K562 (cell line): Measurements from ENCODE around the gene LRRTM4.

Experiments
- CTCF ChIP-seq, 3 experiments: IDR thresholded peaks in 2 of 3; conservative IDR thresholded peaks in 1 of 3; 2 replicates each; pipeline ENCODE4 v1.5.1; 2011 to 2012; ENCODE audit warnings: low read length in 3 of 3, mild to moderate bottlenecking in 3 of 3, control low read depth in 2 of 3, improper control_type of control experiment in 1 of 3, inconsistent platforms in 1 of 3, low read depth in 1 of 3, mixed read lengths in 1 of 3, moderate library complexity in 1 of 3; ENCODE audit not compliant: insufficient read depth in 2 of 3
- KDM5B ChIP-seq: fragments of 200-600 bp; sonication (generic); IDR thresholded peaks from 2 replicates; pipeline ENCODE4 v1.6.1; 2012; ENCODE audit warnings: low read depth, mild to moderate bottlenecking, moderate library complexity, low read length, control low read depth, inconsistent platforms; ENCODE audit not compliant: insufficient replicate concordance
- RBM22 ChIP-seq: fragments of 200-400 bp; formaldehyde crosslinking; IDR thresholded peaks from 2 replicates; pipeline ENCODE4 v1.6.1; 2018; ENCODE audit warnings: low read length, low read depth; ENCODE audit not compliant: poor library complexity, severe bottlenecking
- RFX5 ChIP-seq: IDR thresholded peaks from 2 replicates; pipeline ENCODE4 v1.6.1; 2011; ENCODE audit warnings: low read depth, mild to moderate bottlenecking, improper control_type of control experiment, low read length
- SMAD3 ChIP-seq: fragments of 450-650 bp; formaldehyde crosslinking; conservative IDR thresholded peaks from 2 replicates; pipeline ENCODE4 v1.4.0; 2020; ENCODE audit warnings: mild to moderate bottlenecking
- TAF1 ChIP-seq: IDR thresholded peaks from 2 replicates; pipeline ENCODE4 v1.6.1; 2011; ENCODE audit warnings: mild to moderate bottlenecking, low read length, moderate library complexity; ENCODE audit not compliant: insufficient read depth, control insufficient read depth, severe bottlenecking; ENCODE audit errors: extremely low read depth
- ZFP30 ChIP-seq: fragments of 250-450 bp; sonication (Bioruptor Pico); IDR thresholded peaks from 2 replicates; pipeline ENCODE4 v1.8.0; 2022; ENCODE audit warnings: moderate library complexity, mild to moderate bottlenecking, inconsistent platforms, borderline replicate concordance
- ZNF24 ChIP-seq: fragments of 450-650 bp; IDR thresholded peaks from 2 replicates; pipeline ENCODE4 v1.6.1; 2016
- ZNF561 ChIP-seq: fragments of 450-650 bp; formaldehyde crosslinking; conservative IDR thresholded peaks from 2 replicates; pipeline ENCODE4 v1.4.0; 2020; ENCODE audit warnings: mild to moderate bottlenecking, moderate library complexity
- ZZZ3 ChIP-seq: fragments of 450-650 bp; IDR thresholded peaks from 2 replicates; pipeline ENCODE4 v1.6.1; 2016; ENCODE audit warnings: antibody characterized with exemption, mild to moderate bottlenecking, moderate library complexity

- TF ChIP-seq ZFP30 (CRISPR knock-in tag) (no peak), RFX5 (no peak), ZNF561 (CRISPR knock-in tag) (no peak), CTCF (IDR thresholded peaks at IDR 0.05 in 2 of 3, conservative IDR thresholded peaks at IDR 0.05 in 1 of 3; ENCODE audit: insufficient read depth in 2 of 3, low read depth in 1 of 3, low read length in 3 of 3) (no peak), SMAD3 (CRISPR knock-in tag) (no peak), KDM5B (no peak), TAF1 (no peak), ZNF24 (no peak), RBM22 (no peak), ZZZ3 (no peak)
Observed at GRCh38 chr2:77310416-77310815, 211.8 kb downstream of the LRRTM4 start.
